Measurements from ENCODE around the gene ZNF888.
A peak's percentile ranks its signal among the peaks of the same experiment; 100 is the strongest.
"Not testable (repeated sequence)": the region's sequence is repeated elsewhere in the genome, so short reads cannot be mapped to it uniquely, and the experiment has no call there.

ZNF888 gene

DNA sequence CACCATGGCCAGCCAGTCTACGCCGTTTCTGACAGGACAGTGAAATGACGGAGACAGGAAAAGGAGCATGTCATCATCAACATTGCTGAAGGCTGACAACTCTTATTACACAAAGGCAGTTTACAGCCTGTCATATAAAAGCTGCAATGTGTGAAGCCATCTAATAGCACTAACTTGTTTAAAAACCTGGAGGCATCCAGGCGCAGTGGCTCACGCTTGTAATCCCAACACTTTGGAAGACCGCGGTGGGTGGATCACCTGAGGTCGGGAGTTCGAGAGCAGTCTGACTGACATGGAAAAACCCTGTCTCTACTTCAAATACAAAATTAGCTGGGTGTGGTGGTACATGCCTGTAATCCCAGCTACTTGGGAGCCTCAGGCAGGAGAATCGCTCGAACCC lies 55.2 kb downstream of the ZNF888 start:
- DNase-seq, result not testable (repeated sequence)

DNA sequence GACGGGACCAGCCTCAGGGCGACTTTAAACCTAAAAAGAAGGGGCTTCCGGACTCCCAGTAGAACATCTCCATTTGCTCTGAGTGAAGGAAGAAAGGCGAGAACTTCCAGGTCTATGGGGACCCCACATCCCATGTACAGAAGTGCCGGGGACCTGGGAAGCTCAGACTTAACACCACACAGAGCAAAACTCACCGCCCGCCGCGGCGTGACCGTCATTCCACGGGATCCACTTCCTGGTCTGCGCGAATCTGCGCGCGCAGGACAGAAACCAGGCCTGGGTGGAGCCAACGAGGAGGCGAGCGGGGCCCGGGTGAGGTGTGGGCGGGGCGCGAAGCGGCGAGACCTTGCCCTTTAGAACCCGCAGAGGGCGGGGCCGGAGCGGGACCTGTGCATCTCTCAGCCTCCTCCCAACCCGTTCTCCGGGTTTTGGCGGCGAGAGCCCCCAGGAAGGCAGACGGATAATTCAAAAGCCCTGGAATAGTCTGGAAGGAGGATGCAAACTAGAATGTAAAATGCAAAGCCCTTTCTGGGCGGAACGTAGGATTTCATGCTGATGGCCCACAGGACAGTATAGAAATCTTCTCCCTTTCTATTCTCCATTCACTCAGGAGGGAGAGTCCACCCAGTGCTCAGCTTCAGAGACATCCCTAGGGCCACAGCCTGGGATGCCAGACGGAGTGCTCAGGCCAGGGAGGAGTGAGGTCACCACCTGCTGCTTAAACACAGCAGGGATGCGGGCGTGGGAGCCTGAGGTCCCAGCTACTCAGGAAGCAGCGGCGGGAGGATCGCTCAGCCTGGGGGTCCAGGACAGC lies 65.6 kb downstream of the ZNF888 start, which contains the start of gene ZNF468:
ZNF468 (minus strand) TSS at position 242 of the 814 bp plus-strand sequence. CDS start 3,347 bp downstream, outside the sequence.
- DNase-seq, result peak; percentile 26

DNA sequence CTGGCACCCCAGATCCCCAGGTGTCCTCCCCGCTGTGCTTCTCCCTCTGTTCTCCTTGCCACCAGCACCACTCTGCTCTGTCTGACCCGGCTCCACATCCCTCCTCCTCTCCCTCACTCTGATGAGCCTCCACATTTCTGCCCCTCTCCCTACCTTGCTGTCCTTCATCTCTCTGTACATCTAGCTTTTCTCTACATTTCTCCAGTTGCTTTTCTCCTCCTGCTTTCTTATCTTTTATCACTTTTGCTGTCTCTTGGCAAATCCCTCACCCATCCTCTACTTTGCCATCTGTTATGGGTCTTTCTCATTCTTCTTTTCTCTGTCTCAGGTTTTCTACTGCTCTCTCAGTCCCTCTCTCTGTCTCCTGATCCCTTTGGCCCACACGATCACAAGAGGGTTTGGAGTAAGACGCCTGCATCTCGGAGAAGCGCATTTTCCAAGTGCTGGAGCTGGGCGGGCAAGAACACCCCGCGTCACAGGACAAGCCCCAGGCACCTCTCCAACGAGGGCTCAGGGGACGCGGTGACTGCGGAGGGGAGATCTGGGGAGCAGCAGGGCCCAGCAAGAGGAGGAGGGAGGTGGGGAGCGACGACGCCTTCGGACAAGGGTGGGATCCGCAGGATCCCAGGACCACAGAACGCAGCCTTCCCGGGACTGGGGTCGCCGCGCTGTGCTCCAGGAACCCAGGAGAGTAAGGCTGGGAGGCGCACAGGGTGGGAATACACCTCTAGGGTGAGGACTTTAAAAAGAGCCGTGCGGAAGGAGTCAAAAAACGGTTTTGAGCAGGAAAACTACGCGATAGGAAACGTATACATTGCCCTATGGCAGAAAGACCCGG lies 66.5 kb downstream of the ZNF888 start:
- DNase-seq, result not testable (repeated sequence)

All from COR-L47 (cell line).